GM21723 (cell line): ENCODE results near the gene CTBP1.

Experiments
- ATAC-seq: cut with Tn5 transposase; IDR thresholded peaks from one replicate; pipeline ENCODE4 v1.9.1; 2021; ENCODE audit warnings: mild to moderate bottlenecking, moderate library complexity; ENCODE audit not compliant: unreplicated experiment

Gene CTBP1

GRCh38 chr4:1177274-1178141 lies 71.4 kb downstream of the CTBP1 start:
- no peak for ATAC-seq

DNA sequence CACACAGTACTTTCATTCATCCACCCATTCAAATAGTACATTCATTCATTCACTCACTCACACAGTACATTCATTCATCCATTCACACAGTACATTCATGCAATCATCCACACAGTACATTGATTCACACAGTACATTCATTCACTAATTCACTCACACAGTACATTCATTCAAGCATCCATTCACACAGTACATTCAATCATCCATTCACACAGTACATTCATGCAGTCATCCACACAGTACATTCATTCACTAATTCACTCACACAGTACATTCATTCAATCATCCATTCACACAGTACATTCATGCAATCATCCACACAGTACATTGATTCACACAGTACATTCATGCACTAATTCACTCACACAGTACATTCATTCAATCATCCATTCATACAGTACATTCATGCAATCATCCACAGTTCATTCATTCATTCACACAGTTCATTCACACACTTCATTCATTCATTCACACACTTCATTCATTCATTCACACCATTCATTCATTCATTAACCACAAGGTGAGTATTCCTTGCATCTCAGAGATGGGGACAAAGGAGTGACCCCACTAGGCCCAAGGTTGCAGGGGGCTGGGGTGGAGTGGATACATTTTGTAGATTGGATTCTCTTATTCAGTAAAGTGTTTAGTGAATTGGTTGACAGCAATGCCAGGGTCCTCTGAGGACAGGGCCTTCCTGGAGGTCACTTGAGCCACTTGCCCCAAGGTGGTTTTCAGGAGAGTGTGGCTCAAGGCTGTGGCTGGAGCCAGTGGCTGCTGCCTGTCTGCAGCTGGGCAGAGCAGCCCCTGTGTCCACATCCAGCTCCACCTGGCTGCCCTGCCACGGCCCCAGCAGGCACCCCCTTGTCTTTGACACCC lies 72.3 kb downstream of the CTBP1 start:
- no peak for ATAC-seq

DNA sequence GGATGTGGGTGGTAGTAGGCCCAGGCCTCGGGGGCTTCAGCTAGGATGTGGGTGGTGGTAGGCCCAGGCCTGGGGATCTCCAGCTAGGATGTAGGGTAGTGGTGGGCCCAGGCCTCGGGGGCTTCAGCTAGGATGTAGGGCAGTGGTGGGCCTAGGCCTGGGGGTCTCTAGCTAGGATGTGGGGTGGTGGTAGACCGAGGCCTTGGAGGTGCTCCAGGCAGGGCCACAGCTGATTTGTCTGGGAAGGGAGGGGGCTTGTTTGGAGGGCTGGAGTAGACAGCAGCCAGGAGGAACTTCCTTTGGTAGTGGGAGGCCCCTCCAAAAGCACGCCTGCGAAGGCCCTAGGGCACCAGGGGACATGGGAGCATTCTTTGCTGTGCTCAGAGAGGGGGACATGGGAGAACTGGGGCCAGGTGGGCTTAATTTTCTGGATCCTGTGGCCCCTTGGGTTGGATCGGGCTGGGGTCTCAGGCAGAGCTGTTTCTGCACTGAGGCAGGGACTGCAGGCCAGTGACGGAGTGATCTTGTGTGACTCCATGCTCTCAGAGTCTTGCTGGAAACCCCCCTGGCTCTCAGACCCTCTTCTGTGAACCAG lies 73.2 kb downstream of the CTBP1 start:
- ATAC-seq: no peak

- ATAC-seq: no peak
These were observed 73.8 kb downstream of the CTBP1 start for GRCh38 chr4:1174941-1175634.

GRCh38 chr4:1172971-1173757 lies 75.8 kb downstream of the CTBP1 start:
- ATAC-seq: no peak

GRCh38 chr4:1172228-1172851 lies 76.6 kb downstream of the CTBP1 start, which contains the start of gene SPON2:
SPON2 (minus strand) TSS chr4:1172583.
- ATAC-seq: no peak

DNA sequence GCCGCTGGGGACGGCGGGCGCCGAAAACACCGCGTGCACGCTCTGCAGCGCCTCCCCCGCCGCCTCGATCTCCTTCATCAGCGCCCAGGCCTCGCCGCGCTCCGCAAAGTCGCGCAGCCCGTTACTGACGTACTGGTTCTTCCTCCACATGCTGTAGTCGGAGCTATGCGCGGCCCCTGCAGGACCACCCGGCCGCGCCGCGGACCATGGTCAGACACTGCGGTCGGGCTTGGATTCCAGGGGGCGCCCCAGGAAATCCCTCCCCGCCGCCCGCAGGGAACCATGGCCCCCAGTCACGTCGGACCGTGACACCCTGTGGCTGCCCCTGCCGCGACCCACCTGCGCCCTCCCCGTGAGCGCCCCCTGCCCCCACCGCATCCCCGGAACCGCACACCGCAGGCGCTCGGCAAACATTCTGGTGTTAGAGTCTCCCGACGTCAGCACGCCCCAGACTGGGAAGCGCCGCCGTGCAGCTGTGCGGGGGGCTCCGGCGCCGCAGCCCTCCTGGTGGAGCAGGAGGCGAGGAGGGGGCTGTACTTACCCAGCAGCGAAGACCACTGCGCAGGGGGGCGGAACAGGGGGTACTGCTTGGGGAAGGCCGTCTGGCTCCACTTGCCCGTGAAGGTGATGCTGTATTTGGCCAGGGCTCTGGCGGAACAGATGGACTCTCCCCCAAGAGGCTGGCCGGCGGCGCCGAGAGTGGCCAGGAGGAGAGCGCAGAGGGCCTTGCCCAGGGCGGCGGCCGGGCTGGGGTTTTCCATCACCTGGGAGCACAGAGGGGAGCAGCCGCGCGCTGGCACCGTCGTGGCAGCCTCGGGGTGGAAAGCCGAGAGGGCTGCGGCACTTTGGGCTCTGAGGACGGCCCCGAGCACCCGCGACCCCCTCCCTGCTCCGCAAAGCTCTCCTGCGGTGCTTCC lies 77.4 kb downstream of the CTBP1 start:
- no peak for ATAC-seq

DNA sequence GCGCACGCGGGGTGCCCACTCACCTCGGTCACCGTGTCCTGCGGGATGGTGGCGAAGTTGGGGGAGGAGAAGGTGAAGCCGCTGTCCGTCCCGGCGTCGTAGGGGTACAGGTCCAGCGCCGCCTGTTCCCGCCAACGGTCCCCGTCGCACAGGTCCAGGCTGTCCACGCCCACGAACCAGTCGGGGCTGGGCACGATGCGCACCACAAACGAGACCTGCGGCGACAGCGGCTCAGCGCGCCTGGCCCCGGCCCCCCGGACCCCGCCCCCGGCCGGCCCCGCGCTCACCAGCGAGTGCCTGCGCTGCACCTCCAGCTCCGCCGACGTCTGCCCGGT lies 78.0 kb downstream of the CTBP1 start:
- ATAC-seq: no peak

GRCh38 chr4:1170156-1170975 lies 78.6 kb downstream of the CTBP1 start:
- no peak for ATAC-seq

GRCh38 chr4:1169691-1170096 lies 79.2 kb downstream of the CTBP1 start:
- no peak for ATAC-seq

DNA sequence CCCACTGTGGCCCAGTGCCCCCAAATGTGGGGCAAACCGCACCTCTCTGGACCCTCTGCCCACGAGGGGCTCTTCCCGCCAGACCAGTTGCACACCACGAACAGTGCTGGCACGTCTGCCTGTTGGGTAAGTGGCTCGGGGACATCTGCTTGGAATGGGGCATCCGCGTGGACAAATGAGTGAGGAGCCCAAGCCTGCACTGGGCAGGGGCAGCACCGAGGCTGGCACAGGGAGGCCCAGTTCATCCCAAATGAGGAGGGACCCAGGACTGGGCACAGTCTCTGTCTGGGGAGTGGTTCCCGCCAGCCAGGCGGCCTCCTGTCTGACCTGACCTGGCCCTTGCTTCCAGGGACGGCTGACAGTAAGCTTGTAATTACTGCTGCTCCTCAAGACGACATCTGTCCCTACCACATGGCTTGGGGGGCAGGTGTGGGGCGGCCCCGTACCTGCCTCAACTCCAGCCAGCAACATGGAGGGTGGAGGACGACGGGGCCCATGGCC lies 79.7 kb downstream of the CTBP1 start:
- no peak for ATAC-seq

GRCh38 chr4:1168191-1169101 lies 80.5 kb downstream of the CTBP1 start:
- no peak for ATAC-seq

- peak; percentile 75 for ATAC-seq
These were observed 81.5 kb downstream of the CTBP1 start for GRCh38 chr4:1167244-1167949.

GRCh38 chr4:1166509-1167243 lies 82.3 kb downstream of the CTBP1 start:
- no peak for ATAC-seq

DNA sequence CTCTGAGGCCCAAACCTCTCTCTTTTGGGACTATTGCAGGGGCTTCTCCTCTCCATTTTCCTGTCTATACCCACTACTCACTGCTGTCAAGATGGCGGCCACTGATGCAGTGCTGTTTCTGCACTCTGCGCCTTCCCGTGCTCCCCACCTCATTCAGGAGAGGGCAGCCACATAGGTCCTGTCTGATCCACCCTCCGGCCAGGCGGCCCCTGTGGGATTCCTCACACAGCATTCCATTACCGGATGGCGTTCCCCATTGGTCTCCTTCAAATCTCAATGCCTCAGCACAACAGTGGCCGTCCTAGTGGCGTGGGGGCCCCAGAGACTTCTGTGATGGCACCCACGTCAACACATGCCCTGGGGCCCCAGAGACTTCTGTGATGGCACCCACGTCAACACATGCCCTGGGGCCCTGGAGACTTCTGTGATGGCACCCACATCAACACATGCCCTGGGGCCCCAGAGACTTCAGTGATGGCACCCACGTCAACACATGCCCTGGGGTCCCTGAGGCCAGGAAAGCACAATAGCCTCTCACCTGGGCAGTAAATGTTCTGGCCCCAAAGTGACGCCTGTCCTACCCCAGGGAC lies 83.9 kb downstream of the CTBP1 start:
- ATAC-seq: no peak
